NCI-H510A (cell line): ENCODE data around the gene ABCC10.
"Not testable (repeated sequence)": the region's sequence is repeated elsewhere in the genome, so short reads cannot be mapped to it uniquely, and the experiment has no call there.

Experiments used
- DNase-seq: peaks from one replicate; lab custom pipeline; 2025; lab: John Stamatoyannopoulos, UW

The ABCC10 gene

GRCh38 chr6:43412541-43412940 lies 14.8 kb upstream of the ABCC10 start:
- no peak for DNase-seq

- DNase-seq, result no peak
Observed at GRCh38 chr6:43413002-43413401, 14.3 kb upstream of the ABCC10 start.

- not testable (repeated sequence) for DNase-seq
Observed at GRCh38 chr6:43415275-43415674, 12.1 kb upstream of the ABCC10 start.

GRCh38 chr6:43416935-43417334 lies 10.4 kb upstream of the ABCC10 start:
- no peak for DNase-seq

GRCh38 chr6:43420012-43420709 lies 7.2 kb upstream of the ABCC10 start:
- no peak for DNase-seq

GRCh38 chr6:43421831-43422230 lies 5.5 kb upstream of the ABCC10 start:
- no peak for DNase-seq

- DNase-seq, result not testable (repeated sequence)
Observed at GRCh38 chr6:43425083-43425482, 2.3 kb upstream of the ABCC10 start.

GRCh38 chr6:43426928-43427405 lies 374 bp upstream of the ABCC10 start:
- DNase-seq, result no peak

- DNase-seq, result no peak
Observed at GRCh38 chr6:43428112-43428570, 800 bp downstream of the ABCC10 start.

GRCh38 chr6:43428874-43429273 lies 1.5 kb downstream of the ABCC10 start:
- DNase-seq, result no peak

- no peak for DNase-seq
Observed at GRCh38 chr6:43432009-43432945, 4.9 kb downstream of the ABCC10 start.

- DNase-seq, result no peak
Observed at GRCh38 chr6:43433148-43433547, 5.8 kb downstream of the ABCC10 start.

GRCh38 chr6:43434001-43434840 lies 6.9 kb downstream of the ABCC10 start:
- no peak for DNase-seq

GRCh38 chr6:43434943-43435342 lies 7.6 kb downstream of the ABCC10 start:
- no peak for DNase-seq

- DNase-seq, result no peak
Observed at GRCh38 chr6:43435682-43436437, 8.5 kb downstream of the ABCC10 start.

GRCh38 chr6:43436577-43437282 lies 9.4 kb downstream of the ABCC10 start:
- DNase-seq, result no peak

- no peak for DNase-seq
Observed at GRCh38 chr6:43437700-43438099, 10.4 kb downstream of the ABCC10 start.

- no peak for DNase-seq
Observed at GRCh38 chr6:43442935-43443334, 15.6 kb downstream of the ABCC10 start.

- DNase-seq, result no peak
Observed at GRCh38 chr6:43444036-43444435, 16.7 kb downstream of the ABCC10 start.

GRCh38 chr6:43444582-43444981 lies 17.2 kb downstream of the ABCC10 start:
- no peak for DNase-seq

- DNase-seq, result no peak
Observed at GRCh38 chr6:43445576-43445975, 18.2 kb downstream of the ABCC10 start.
